Measurements from ENCODE around the gene MEP1A.
A peak's percentile ranks its signal among the peaks of the same experiment; 100 is the strongest.
"Not testable (repeated sequence)": the region's sequence is repeated elsewhere in the genome, so short reads cannot be mapped to it uniquely, and the experiment has no call there.

Gene MEP1A

GRCh38 chr6:46834257-46834916 lies 41.2 kb downstream of the MEP1A start:
- not testable (repeated sequence) for DNase-seq

GRCh38 chr6:46834991-46835390 lies 41.8 kb downstream of the MEP1A start:
- not testable (repeated sequence) for DNase-seq

GRCh38 chr6:46838033-46838432 lies 44.8 kb downstream of the MEP1A start:
- DNase-seq: no peak

GRCh38 chr6:46842252-46842846 lies 49.2 kb downstream of the MEP1A start:
- not testable (repeated sequence) for DNase-seq

DNA sequence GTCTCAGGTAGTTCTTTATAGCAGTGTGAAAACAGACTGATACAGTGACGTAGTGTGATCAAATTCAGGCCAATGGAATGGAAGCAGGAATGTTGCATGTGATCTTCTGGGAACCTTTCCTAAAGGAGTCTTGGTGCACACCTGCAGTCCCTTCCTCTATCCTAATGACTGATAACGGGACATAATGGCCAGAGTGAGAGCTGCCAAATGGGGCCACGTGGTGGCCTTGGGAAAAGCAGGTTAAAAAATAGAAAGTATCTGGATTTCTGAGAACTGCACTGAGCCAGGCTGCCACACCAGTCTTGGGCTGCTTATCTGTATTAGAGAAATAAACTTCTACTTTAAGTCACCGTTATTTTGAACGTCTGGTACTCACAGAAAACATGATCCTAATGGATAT lies 51.9 kb downstream of the MEP1A start:
- DNase-seq: no peak

DNA sequence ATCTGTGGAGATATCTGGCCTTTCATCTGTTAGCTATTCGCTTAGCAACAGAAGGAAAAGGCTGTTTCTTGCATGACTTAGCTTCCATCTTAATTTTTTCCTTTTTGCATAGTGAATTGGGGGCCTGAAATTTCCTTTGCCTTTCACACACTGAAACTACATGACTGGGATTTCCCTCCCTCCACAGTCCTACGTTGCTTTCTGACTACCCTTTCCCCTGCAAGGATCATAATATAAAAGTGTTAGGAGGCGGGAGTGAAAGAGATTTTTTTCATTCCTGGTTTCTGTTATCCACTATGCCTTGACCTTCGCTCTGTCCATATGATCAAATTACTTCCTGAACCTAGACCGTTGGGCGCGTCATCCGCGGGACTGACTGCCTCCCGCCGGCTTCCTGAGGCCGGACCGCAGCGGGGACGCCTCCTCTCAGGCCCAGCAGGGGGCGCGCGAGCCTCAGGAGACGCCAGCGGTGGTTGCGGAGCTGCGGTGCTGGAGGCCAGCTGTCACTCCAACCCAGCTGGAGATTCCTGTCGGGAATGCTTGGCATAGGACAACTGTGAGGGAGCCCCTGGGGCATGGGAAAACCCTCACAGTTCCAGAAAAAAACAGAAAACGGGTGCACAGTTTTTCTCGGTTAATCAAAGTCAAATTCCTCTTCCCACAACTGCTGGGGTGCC lies 55.6 kb downstream of the MEP1A start:
- peak in 13 of 14 donors; percentile 12 to 82 (median 59) for DNase-seq

- DNase-seq: no peak
These were observed 56.1 kb downstream of the MEP1A start for GRCh38 chr6:46849361-46849690.

- no peak for DNase-seq
These were observed 57.6 kb downstream of the MEP1A start for GRCh38 chr6:46850792-46851191.

- not testable (repeated sequence) for DNase-seq
These were observed 58.4 kb downstream of the MEP1A start for GRCh38 chr6:46851576-46851975.

- DNase-seq: peak in 1 of 14 donors; percentile 1
These were observed 62.8 kb downstream of the MEP1A start for GRCh38 chr6:46855966-46856365.

DNA sequence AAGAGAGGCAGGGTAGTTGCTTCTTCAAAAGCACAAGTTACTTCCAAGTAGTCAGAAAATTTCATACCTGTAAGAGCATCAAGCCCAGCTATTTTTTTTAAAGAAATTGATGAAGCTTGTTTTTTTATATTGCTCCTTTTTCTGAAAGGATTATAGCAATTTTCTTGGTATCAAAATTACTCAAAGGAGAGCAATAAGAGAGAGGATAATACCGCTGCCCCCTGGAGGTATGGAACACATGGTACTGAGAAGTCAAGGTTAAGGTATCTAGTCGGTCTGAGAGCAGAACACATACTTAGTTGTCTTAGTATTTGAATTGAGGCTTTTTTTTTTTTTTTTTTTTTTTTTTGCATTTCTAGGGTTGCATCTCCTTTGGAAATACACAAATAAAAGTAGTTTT lies 69.2 kb downstream of the MEP1A start:
- no peak for DNase-seq

DNA sequence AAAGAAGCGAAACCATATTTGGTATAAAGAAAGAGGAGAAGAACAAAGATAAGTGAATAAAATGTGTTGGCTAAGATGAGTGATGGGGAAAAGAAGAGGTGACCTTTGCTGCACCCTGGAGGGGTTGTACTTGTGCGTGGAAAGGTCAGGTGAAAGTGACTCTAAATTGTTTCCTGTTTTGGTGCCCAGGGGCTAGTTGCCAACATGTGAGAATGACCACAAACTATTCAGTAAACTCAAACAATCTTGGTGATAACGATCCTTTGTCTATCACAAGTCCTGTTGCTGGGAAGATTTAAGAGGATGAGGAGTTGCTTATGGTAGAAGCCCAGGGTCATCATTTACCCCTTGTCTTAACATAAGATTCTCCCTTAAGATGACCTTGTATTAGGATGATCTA lies 70.6 kb downstream of the MEP1A start:
- DNase-seq: no peak

- no peak for DNase-seq
These were observed 72.0 kb downstream of the MEP1A start for GRCh38 chr6:46865221-46865620.

- no peak for DNase-seq
These were observed 74.2 kb downstream of the MEP1A start for GRCh38 chr6:46867411-46867810.

DNA sequence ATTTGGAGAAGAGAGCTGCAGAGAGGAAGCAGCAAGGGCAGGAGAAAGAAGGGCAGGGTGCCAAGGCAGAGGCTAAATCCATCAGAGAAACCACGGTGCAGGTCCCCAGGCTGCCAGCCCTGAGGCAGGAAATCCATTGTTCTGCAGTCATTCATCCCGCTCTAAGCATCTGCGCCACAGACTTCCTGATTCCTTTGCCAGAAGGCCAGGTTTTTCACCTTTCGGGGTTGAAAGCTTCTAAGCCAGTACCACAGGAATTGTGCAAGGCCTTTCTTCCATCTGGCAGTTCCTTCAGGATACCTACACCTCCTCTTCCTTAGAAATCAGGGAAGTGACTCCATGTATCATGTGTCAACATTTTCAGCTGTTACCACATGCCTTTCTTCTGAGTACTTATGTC lies 82.9 kb downstream of the MEP1A start:
- DNase-seq: no peak

GRCh38 chr6:46879003-46879402 lies 85.8 kb downstream of the MEP1A start:
- no peak for DNase-seq

DNA sequence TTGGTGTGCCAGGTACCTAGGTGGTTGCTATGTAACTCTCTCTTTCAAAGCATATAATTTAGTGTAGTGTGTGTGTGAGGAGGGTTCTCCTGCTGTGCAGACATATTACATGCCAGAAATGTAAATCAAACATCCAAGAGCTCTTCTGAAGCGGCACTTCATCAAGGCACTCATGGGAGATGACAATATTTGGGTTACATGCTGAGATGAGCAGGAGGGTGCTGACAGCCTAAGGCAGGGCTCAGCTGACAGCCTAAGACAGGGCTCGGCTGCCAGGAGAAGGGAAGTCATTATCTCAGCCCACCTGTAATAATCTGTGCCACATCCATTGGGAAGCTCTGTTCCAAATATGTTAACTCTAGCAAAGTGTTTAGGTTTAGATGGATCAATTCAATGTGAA lies 89.5 kb downstream of the MEP1A start:
- DNase-seq: no peak

DNA sequence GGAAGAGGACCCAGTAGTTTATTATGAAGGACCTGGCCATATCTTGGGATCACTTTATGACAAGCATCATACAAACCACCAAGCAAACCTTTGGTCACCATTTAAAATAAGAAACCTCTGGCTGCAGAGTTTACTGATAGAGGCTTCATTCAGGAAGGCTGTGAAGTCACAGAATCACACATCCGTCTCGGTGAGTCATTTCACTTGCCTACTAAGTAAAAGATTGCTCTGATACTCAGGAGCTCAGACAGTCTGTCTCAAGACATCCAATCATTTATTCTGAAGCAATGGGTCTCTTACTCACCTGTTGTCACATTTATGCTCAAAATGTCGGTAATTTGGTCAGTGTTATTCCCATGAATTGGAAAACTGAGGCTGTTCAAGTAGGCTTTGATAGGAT lies 94.8 kb downstream of the MEP1A start:
- no peak for DNase-seq

- no peak for DNase-seq
These were observed 95.4 kb downstream of the MEP1A start for GRCh38 chr6:46888578-46888977.
